Colonic mucosa (tissue), 4 donors: ENCODE measurements around the gene THG1L. TPM values are rescaled to one million over a fixed set of nuclear protein-coding genes. Genes with fewer than 3 reads are reported as not detected.
A peak's percentile ranks its signal among the peaks of the same experiment; 100 is the strongest.

Experiments used
- DNase-seq: peaks from one replicate; pipeline ENCODE4 v3.0.0-alpha.2; 2020
- H3K27ac ChIP-seq: fragments of 200-600 bp; one replicate; pipeline ENCODE4 v1.8.0; 2021
- H3K27me3 ChIP-seq: fragments of 200-600 bp; one replicate; pipeline ENCODE4 v1.8.0; 2021
- H3K36me3 ChIP-seq: fragments of 200-600 bp; one replicate; pipeline ENCODE4 v1.8.0; 2021
- H3K4me1 ChIP-seq: fragments of 200-600 bp; one replicate; pipeline ENCODE4 v1.8.0; 2021; ENCODE audit warnings: mild to moderate bottlenecking
- H3K4me3 ChIP-seq: fragments of 200-600 bp; one replicate; pipeline ENCODE4 v1.8.0; 2021
- H3K9ac ChIP-seq, 2 donors: one replicate each; pipeline ENCODE4 v1.7.0; 2013; ENCODE audit warnings: control low read depth in 2 of 2, low read depth in 2 of 2, low read length in 2 of 2
- H3K9me3 ChIP-seq: fragments of 200-600 bp; one replicate; pipeline ENCODE4 v1.8.0; 2021
- intact Hi-C: fragments of 100-400 bp; cut with DNase I; formaldehyde crosslinking; loops from one replicate; pipeline ENCODE4 v1.14.1; 2022
- total RNA-seq, 2 donors: library from RNA; stranded (reverse); fragmentation: NEBNext Ultra II Directional in 1 of 2; extraction: Animal tissue kit (Norgen Biotek cat#: 25700) in 1 of 2; gene quantifications; one replicate each; pipeline ENCODE4 v1.2.1, GENCODE V29; 2021
- TF ChIP-seq, protein P1 (sequence below): fragments of 200-600 bp; IDR thresholded peaks from one replicate; pipeline ENCODE4 v1.8.0; 2022; ENCODE audit warnings: antibody characterized with exemption, mild to moderate bottlenecking
- donor health status: healthy.
- donor health status: DM: no; HTN: no; CAD: no.
- donor health status: DM: no; HTN: no; CAD: no.

The THG1L gene
- total RNA-seq, 2 donors from 2014 or later: 15.9 to 23.2 TPM

DNA sequence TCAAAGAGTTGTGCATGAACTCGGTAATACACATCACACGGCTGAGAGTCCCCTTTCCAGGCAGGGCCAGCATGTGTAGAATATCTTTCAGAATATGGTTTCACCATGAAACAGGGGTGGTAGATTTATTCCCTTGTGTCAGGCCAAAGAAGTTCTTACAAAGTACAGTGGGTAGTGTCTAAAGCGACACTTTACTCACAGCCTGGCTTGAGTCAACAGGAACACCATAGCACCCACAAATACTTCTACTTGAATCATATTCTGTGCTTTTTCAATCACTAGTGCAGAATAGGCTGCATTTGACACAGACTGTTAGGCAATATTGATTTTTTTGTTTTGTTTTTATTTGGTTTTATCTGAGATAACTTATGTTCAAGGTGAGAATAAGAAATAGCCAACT lies 24.9 kb downstream of the THG1L start:
- no peaks in the 10 kb centered on the region for H3K36me3 ChIP-seq
- TF ChIP-seq, protein P1, sequence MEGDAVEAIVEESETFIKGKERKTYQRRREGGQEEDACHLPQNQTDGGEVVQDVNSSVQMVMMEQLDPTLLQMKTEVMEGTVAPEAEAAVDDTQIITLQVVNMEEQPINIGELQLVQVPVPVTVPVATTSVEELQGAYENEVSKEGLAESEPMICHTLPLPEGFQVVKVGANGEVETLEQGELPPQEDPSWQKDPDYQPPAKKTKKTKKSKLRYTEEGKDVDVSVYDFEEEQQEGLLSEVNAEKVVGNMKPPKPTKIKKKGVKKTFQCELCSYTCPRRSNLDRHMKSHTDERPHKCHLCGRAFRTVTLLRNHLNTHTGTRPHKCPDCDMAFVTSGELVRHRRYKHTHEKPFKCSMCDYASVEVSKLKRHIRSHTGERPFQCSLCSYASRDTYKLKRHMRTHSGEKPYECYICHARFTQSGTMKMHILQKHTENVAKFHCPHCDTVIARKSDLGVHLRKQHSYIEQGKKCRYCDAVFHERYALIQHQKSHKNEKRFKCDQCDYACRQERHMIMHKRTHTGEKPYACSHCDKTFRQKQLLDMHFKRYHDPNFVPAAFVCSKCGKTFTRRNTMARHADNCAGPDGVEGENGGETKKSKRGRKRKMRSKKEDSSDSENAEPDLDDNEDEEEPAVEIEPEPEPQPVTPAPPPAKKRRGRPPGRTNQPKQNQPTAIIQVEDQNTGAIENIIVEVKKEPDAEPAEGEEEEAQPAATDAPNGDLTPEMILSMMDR: no peak
- H3K27ac ChIP-seq: no peak overlapping the region
- H3K9me3 ChIP-seq: no peaks in the 10 kb centered on the region
- H3K4me1 ChIP-seq: no peaks in the 10 kb centered on the region
- DNase-seq: no peak
- intact Hi-C loops: no loop called here
- no peaks in the 10 kb centered on the region for H3K27me3 ChIP-seq
- H3K9ac ChIP-seq: no peak overlapping the region
- no peak overlapping the region for H3K4me3 ChIP-seq

DNA sequence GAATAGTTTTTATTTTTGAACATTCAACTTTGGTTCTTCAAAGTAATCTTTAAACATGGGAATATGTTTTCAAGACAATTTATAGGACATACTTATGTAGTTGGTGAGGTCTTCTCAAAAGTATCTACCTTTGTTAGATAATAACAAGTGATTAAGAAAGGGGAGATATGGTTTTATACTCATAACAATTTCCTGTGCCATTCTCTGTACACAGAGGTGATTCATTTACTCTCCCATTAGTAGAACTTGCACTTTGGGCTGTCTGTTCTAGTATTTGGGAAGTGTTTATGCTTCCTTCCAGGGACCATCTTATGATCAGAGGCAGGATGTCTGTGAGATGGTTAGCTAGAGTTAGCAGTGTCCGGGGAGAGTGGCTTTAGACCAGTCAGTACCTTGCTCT lies 27.5 kb downstream of the THG1L start:
- H3K9ac ChIP-seq: no peak overlapping the region
- no peaks in the 10 kb centered on the region for H3K9me3 ChIP-seq
- TF ChIP-seq, protein P1: no peak
- no peaks in the 10 kb centered on the region for H3K4me1 ChIP-seq
- H3K27me3 ChIP-seq: no peaks in the 10 kb centered on the region
- intact Hi-C loops: no loop called here
- no peak overlapping the region for H3K27ac ChIP-seq
- no peaks in the 10 kb centered on the region for H3K36me3 ChIP-seq
- DNase-seq: no peak
- no peak overlapping the region for H3K4me3 ChIP-seq

DNA sequence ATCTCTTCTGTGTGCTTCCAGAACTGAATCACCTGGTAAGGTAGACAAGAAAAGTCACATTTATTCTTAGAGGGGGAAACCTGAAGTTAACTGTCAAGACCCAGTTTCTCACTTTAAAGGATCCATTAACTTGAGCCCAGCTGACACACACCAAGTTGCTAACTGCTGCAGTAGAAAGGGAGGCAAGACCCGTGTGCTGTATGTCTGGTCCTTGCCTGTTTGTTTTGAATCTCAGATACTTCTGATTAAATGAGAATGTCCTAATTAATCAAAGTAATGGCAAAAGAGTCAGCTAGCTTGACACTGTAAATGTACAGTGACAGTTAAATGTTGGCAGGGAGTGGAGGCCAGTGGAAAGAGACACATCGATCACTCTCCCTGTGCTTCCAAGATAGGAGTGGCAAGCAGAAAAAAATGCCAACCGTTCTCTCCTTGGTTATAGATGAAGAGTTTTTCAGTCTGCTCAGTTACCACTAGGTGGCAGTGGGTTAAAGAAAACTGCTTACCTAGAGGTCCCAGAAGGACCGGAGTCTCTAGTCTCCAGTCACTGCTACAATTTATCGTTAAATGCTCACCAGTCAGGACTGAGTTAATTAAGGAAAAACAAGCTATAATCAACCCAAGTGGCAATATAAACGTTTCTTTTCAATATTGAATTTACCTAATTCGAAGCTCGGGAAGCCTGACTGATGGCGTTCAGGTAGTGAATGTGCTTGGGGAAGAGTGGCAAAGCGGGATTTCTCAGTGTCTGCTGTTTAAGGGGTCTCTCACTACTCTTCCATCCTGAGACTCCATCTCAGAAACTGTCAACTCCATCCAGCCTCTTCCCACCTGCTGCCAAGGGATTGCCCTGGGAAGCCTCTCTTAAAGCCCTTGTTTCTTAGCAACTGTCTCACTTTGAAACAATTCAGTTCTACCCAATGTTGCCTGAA lies 30.7 kb downstream of the THG1L start:
- Histone ChIP-seq H3K4me1 (no peaks in the 10 kb centered on the region), H3K9ac (no peak overlapping the region), H3K4me3 (no peak overlapping the region), H3K9me3 (no peaks in the 10 kb centered on the region), H3K27me3 (no peaks in the 10 kb centered on the region), H3K27ac (no peak overlapping the region), H3K36me3 (no peaks in the 10 kb centered on the region)
- DNase-seq: peak; percentile 39
- intact Hi-C loops: loop anchor here (2.0 kb wide), 1 partner anchor 233 kb away; no protein-coding TSS in a partner anchor
- TF ChIP-seq, protein P1: peak; percentile 73

DNA sequence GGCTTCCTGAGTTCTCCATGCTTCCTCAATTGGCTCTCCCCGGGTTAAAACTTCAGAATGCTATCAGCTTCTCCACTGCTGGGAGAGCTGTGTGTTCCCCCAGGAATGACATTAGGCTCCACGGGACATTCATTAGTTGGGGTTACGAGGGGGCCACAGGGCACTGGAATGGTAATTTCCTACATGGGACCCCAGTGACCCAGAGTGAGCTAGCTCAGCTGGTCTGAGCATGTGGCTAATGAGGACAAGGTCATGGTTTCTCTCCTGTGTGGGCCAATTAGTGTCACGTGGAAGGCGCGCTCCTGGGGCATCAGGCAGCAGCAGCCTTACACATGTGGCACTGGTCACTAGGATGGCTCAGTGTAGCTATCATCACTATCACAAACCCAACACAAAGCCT lies 33.3 kb downstream of the THG1L start:
- Histone ChIP-seq H3K9ac (no peak overlapping the region), H3K27ac (no peak overlapping the region), H3K36me3 (no peaks in the 10 kb centered on the region), H3K4me3 (no peak overlapping the region), H3K4me1 (no peaks in the 10 kb centered on the region), H3K27me3 (no peaks in the 10 kb centered on the region), H3K9me3 (no peaks in the 10 kb centered on the region)
- DNase-seq: no peak
- intact Hi-C loops: no loop called here
- TF ChIP-seq, protein P1: no peak

DNA sequence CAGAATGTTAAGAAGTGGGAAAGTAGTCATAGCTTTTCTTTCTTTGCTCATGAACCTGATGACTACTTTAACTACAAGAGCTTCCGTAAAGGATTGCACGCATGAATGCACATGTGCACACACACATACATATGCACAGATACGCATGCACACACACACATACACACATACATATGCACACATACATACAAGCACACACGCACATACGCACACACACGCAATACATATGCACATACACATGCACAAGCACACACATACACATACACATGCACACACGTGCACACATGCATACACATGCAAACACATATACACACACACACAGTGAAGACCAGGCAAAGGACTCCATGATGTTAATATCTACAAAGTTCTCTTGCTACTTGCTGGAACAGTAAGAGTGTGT lies 35.2 kb downstream of the THG1L start:
- Histone ChIP-seq H3K36me3 (no peaks in the 10 kb centered on the region), H3K4me1 (no peaks in the 10 kb centered on the region), H3K27me3 (no peaks in the 10 kb centered on the region), H3K4me3 (no peak overlapping the region), H3K9ac (no peak overlapping the region), H3K27ac (no peak overlapping the region), H3K9me3 (no peaks in the 10 kb centered on the region)
- intact Hi-C loops: no loop called here
- DNase-seq: no peak
- TF ChIP-seq, protein P1: no peak
